GM18907 (cell line): ENCODE data around the gene ME1.
"Not testable (repeated sequence)": the region's sequence is repeated elsewhere in the genome, so short reads cannot be mapped to it uniquely, and the experiment has no call there.

ENCODE experiments used
- ATAC-seq: cut with Tn5 transposase; IDR thresholded peaks from one replicate; pipeline ENCODE4 v1.9.1; 2021; ENCODE audit warnings: mild to moderate bottlenecking, moderate library complexity; ENCODE audit not compliant: unreplicated experiment

ME1 gene

GRCh38 chr6:83192871-83193746, 237.7 kb downstream of the ME1 start, which contains the start of the genes PGM3 and RWDD2A:
Gene PGM3 (minus strand): TSS chr6:83193265. CDS start chr6:83191012, 2,253 bp downstream.
Gene RWDD2A (plus strand): TSS chr6:83193357. CDS start chr6:83194452, 1,095 bp downstream.
- peak; percentile 98 for ATAC-seq

- no peak for ATAC-seq
Measured at GRCh38 chr6:83192456-83192855, 238.4 kb downstream of the ME1 start.

DNA sequence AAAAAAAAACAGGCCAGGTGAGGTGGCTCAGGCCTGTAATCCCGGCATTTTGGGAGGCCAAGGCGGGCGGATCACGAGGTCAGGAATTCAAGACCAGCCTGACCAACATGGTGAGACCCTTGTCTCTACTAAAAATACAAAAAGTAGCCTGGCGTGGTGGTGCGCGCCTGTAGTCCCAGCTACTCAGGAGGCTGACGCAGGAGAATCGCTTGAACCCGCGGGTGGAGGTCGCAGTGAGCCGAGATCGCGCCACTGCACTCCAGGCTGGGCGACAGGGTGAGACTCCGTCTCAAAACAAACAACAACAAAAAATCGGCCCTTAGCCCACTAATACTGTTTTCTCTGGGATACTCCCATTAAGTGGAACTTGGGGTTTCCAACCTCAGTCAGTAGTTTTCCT, 238.9 kb downstream of the ME1 start:
- not testable (repeated sequence) for ATAC-seq

GRCh38 chr6:83190626-83191025, 240.2 kb downstream of the ME1 start:
- ATAC-seq: no peak

DNA sequence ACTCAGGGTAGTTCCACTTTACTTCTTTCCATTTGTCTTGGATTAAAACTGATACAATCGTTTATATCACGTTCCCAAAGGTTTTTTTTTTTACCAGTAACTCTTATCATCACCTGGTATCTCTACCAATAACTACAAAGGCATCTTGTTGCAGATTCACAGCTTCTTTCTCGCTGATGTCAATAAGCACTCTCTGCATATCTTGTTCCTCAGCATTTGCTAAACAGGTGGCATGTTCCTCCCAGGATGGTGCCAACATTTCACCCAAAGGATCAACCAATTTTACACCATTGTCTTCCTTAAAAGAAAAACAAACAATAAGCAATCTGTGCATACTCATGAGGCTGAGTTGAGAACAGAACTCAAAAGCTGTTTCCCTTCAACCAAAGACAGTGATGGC, 242.3 kb downstream of the ME1 start:
- ATAC-seq: no peak

- no peak for ATAC-seq
Measured at GRCh38 chr6:83185096-83185495, 245.8 kb downstream of the ME1 start.

- no peak for ATAC-seq
Measured at GRCh38 chr6:83183082-83183828, 247.6 kb downstream of the ME1 start.

DNA sequence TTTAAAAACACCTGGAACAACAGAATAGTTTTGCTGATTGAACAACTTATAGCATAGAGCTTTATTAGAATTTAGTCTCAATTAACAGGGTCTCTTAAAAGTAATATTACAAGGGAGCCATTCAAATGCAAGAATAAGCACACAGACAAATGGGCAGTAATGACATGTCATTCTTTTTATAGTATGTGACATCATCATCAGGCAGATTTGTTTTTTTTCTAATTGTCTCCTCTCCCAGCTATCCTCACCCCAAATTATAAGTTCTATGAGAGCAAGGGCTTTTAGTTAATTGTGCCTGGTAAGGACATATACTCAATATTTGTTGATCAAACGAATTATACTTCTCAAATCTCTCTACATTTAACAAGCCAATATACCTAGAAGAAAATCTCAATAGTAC, 248.7 kb downstream of the ME1 start:
- ATAC-seq: no peak

- ATAC-seq: no peak
Measured at GRCh38 chr6:83180426-83180950, 250.4 kb downstream of the ME1 start.

DNA sequence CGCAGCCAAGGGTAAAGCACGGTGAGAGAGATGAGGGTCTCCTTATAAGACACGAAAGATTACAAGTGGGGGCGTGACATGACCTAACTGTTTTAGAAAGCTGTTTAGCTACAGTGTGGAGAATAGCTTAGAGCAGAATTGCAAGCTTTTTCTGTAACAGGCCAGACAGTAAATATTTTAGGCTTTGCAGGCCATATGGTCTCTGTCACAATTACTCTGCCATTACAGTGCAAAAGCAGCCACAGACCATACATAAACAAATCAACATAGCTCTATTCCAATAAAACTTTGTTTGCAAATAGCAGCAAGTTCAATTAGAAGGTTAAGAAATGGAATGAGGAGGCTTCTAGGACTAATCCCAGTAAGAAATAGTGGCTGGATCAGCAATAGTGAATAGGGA, 254.6 kb downstream of the ME1 start:
- ATAC-seq: no peak

GRCh38 chr6:83169511-83169910, 261.3 kb downstream of the ME1 start:
- ATAC-seq: no peak

GRCh38 chr6:83169106-83169505, 261.7 kb downstream of the ME1 start:
- ATAC-seq: no peak

DNA sequence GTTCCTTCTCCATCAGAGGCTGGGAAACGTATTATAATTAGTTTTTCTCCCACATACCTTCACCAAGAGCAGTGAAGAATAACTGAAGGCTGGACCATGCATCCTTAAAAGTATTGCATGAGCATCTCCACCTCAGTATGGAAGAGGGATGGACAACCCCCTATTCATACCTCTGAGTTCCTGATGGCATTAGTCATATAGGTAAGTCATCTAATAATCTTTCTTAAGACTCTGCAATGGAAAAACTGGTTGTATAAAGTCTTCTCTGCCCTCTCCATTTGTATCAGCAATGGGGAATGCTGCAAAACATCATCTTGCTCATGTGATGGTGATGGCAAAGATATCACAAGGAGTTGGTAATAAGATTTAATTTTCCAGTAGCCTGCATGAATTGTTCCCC, 262.3 kb downstream of the ME1 start:
- no peak for ATAC-seq

- ATAC-seq: no peak
Measured at GRCh38 chr6:83167726-83168278, 263.0 kb downstream of the ME1 start.
